Osteocyte (in vitro differentiated cells): ENCODE data around the gene GPLD1. TPM values are rescaled to one million over a fixed set of nuclear protein-coding genes. Genes with fewer than 3 reads are reported as not detected.

Experiments used
- DNase-seq: peaks from one replicate; pipeline ENCODE4 v3.0.0; 2021; ENCODE audit warnings: mixed read lengths; ENCODE audit not compliant: unreplicated experiment; ENCODE audit errors: extremely low spot score
- H3K27ac Mint-ChIP-seq: one replicate; pipeline ENCODE4 v1.8.0; 2021; ENCODE audit warnings: mild to moderate bottlenecking, mixed read lengths; ENCODE audit not compliant: unreplicated experiment
- H3K27me3 Mint-ChIP-seq: one replicate; pipeline ENCODE4 v1.8.0; 2021; ENCODE audit warnings: mixed read lengths; ENCODE audit not compliant: unreplicated experiment
- H3K36me3 Mint-ChIP-seq: one replicate; pipeline ENCODE4 v1.8.0; 2021; ENCODE audit warnings: mixed read lengths; ENCODE audit not compliant: unreplicated experiment
- H3K4me1 Mint-ChIP-seq: one replicate; pipeline ENCODE4 v1.8.0; 2021; ENCODE audit warnings: mixed read lengths; ENCODE audit not compliant: unreplicated experiment
- H3K4me3 Mint-ChIP-seq: one replicate; pipeline ENCODE4 v1.8.0; 2021; ENCODE audit warnings: mild to moderate bottlenecking, moderate library complexity, mixed read lengths; ENCODE audit not compliant: unreplicated experiment
- H3K9me3 Mint-ChIP-seq: one replicate; pipeline ENCODE4 v1.8.0; 2021; ENCODE audit warnings: mixed read lengths; ENCODE audit not compliant: unreplicated experiment
- CTCF ChIP-seq: fragments of 200-600 bp; sonication (generic); IDR thresholded peaks from 2 replicates; pipeline ENCODE4 v1.5.0; 2021; ENCODE audit warnings: antibody characterized with exemption, mild to moderate bottlenecking, moderate library complexity
- total RNA-seq: library from RNA; stranded (reverse); gene quantifications from 2 replicates; pipeline ENCODE4 v1.2.1, GENCODE V29; 2021

GPLD1 gene
- total RNA-seq, 1 donor from 2014 or later = 1.9 TPM

- H3K27ac Mint-ChIP-seq = peak overlapping the region; percentile 81
- H3K4me1 Mint-ChIP-seq = peaks cover 26% of the 10 kb centered on the region
- peak; percentile 25 for DNase-seq
- no peak overlapping the region for H3K4me3 Mint-ChIP-seq
- no peaks in the 10 kb centered on the region for H3K36me3 Mint-ChIP-seq
- H3K9me3 Mint-ChIP-seq = no peaks in the 10 kb centered on the region
- no peak for TF ChIP-seq CTCF
- H3K27me3 Mint-ChIP-seq = no peaks in the 10 kb centered on the region
Observed at GRCh38 chr6:24469811-24470210, 19.6 kb downstream of the GPLD1 start.

- Mint-ChIP-seq H3K27me3 (no peaks in the 10 kb centered on the region), H3K27ac (no peak overlapping the region), H3K9me3 (no peaks in the 10 kb centered on the region), H3K4me3 (no peak overlapping the region), H3K36me3 (peaks cover 2% of the 10 kb centered on the region), H3K4me1 (peaks cover 4% of the 10 kb centered on the region)
- peak; percentile 34 for DNase-seq
- TF ChIP-seq CTCF = no peak
Observed at GRCh38 chr6:24464253-24465038, 24.9 kb downstream of the GPLD1 start.

GRCh38 chr6:24460966-24461365, 28.4 kb downstream of the GPLD1 start:
- H3K9me3 Mint-ChIP-seq = no peaks in the 10 kb centered on the region
- H3K4me3 Mint-ChIP-seq = no peak overlapping the region
- no peak for TF ChIP-seq CTCF
- H3K27ac Mint-ChIP-seq = no peak overlapping the region
- H3K4me1 Mint-ChIP-seq = no peaks in the 10 kb centered on the region
- peak; percentile 36 for DNase-seq
- H3K36me3 Mint-ChIP-seq = peaks cover 3% of the 10 kb centered on the region
- no peaks in the 10 kb centered on the region for H3K27me3 Mint-ChIP-seq

GRCh38 chr6:24458941-24459340, 30.4 kb downstream of the GPLD1 start:
- no peaks in the 10 kb centered on the region for H3K4me1 Mint-ChIP-seq
- no peak for DNase-seq
- no peaks in the 10 kb centered on the region for H3K27me3 Mint-ChIP-seq
- H3K4me3 Mint-ChIP-seq = no peak overlapping the region
- peaks cover 3% of the 10 kb centered on the region for H3K36me3 Mint-ChIP-seq
- no peak for TF ChIP-seq CTCF
- no peak overlapping the region for H3K27ac Mint-ChIP-seq
- no peaks in the 10 kb centered on the region for H3K9me3 Mint-ChIP-seq

GRCh38 chr6:24458134-24458533, 31.2 kb downstream of the GPLD1 start:
- Mint-ChIP-seq H3K9me3 (no peaks in the 10 kb centered on the region), H3K4me1 (no peaks in the 10 kb centered on the region), H3K36me3 (peaks cover 3% of the 10 kb centered on the region), H3K4me3 (no peak overlapping the region), H3K27ac (no peak overlapping the region), H3K27me3 (no peaks in the 10 kb centered on the region)
- DNase-seq = no peak
- no peak for TF ChIP-seq CTCF
